HG03025 (cell line): ENCODE measurements around the gene DPEP2.
"Not testable (repeated sequence)": the region's sequence is repeated elsewhere in the genome, so short reads cannot be mapped to it uniquely, and the experiment has no call there.

Experiments used
- ATAC-seq: cut with Tn5 transposase; IDR thresholded peaks from one replicate; pipeline ENCODE4 v1.9.1; 2021; ENCODE audit warnings: mild to moderate bottlenecking, moderate library complexity; ENCODE audit not compliant: unreplicated experiment, low FRiP score

The DPEP2 gene

GRCh38 chr16:67998779-67999688 lies at the start of gene DPEP2:
DPEP2 (minus strand) TSS chr16:67999484; CDS start chr16:67993212, 6,272 bp downstream.
- ATAC-seq = not testable (repeated sequence)

GRCh38 chr16:68047987-68048386 lies 48.7 kb upstream of the DPEP2 start:
- ATAC-seq = no peak

- no peak for ATAC-seq
Observed at GRCh38 chr16:68046106-68046505, 46.8 kb upstream of the DPEP2 start.

- no peak for ATAC-seq
Observed at GRCh38 chr16:68041783-68042182, 42.5 kb upstream of the DPEP2 start.

GRCh38 chr16:68040506-68041288 lies 41.4 kb upstream of the DPEP2 start:
- ATAC-seq = peak; percentile 45

GRCh38 chr16:68037841-68038597 lies 38.7 kb upstream of the DPEP2 start:
- ATAC-seq = no peak

- no peak for ATAC-seq
Observed at GRCh38 chr16:68035227-68035626, 35.9 kb upstream of the DPEP2 start.

- ATAC-seq = no peak
Observed at GRCh38 chr16:68033101-68033500, 33.8 kb upstream of the DPEP2 start.

- no peak for ATAC-seq
Observed at GRCh38 chr16:68031951-68032350, 32.7 kb upstream of the DPEP2 start.

- not testable (repeated sequence) for ATAC-seq
Observed at GRCh38 chr16:68030108-68030507, 30.8 kb upstream of the DPEP2 start.

- ATAC-seq = no peak
Observed at GRCh38 chr16:68028996-68029395, 29.7 kb upstream of the DPEP2 start.

GRCh38 chr16:68022728-68023537 lies 23.6 kb upstream of the DPEP2 start, which contains the start of the genes DDX28 and DUS2:
DDX28 (minus strand) TSS chr16:68023232; CDS start chr16:68023202, 30 bp downstream.
DUS2 (plus strand) TSS chr16:68023284; CDS start chr16:68038024, 14,740 bp downstream.
- ATAC-seq = peak; percentile 60

GRCh38 chr16:68022278-68022727 lies 23.0 kb upstream of the DPEP2 start:
- ATAC-seq = peak; percentile 18

GRCh38 chr16:68021490-68021889 lies 22.2 kb upstream of the DPEP2 start:
- ATAC-seq = no peak

GRCh38 chr16:68019167-68019680 lies 19.9 kb upstream of the DPEP2 start:
- ATAC-seq = no peak

- no peak for ATAC-seq
Observed at GRCh38 chr16:68015681-68016080, 16.4 kb upstream of the DPEP2 start, which contains the start of gene DPEP2NB. DPEP2NB (minus strand) TSS chr16:68015911; CDS start chr16:68015770, 141 bp downstream.

GRCh38 chr16:68013440-68013839 lies 14.2 kb upstream of the DPEP2 start:
- no peak for ATAC-seq

GRCh38 chr16:68009872-68010271 lies 10.6 kb upstream of the DPEP2 start:
- not testable (repeated sequence) for ATAC-seq

GRCh38 chr16:68009157-68009735 lies 10.0 kb upstream of the DPEP2 start:
- no peak for ATAC-seq
